A172 (cell line): ENCODE data around the gene ZNRF3. TPM values are rescaled to one million over a fixed set of nuclear protein-coding genes. Genes with fewer than 3 reads are reported as not detected.
A peak's percentile ranks its signal among the peaks of the same experiment; 100 is the strongest.

Experiments
- DNase-seq: peaks from one replicate; pipeline ENCODE4 v3.0.0-alpha.2; 2015; ENCODE audit warnings: low spot score
- total RNA-seq: library from RNA; depleted of rRNA; stranded (reverse); fragments of >200 nt; shearing (Covaris generic); gene quantifications from 2 replicates; pipeline ENCODE4 v1.2.3, GENCODE V29; 2014

ZNRF3 gene
- total RNA-seq, 1 experiment from 2014 or later, result 3.8 TPM

DNA sequence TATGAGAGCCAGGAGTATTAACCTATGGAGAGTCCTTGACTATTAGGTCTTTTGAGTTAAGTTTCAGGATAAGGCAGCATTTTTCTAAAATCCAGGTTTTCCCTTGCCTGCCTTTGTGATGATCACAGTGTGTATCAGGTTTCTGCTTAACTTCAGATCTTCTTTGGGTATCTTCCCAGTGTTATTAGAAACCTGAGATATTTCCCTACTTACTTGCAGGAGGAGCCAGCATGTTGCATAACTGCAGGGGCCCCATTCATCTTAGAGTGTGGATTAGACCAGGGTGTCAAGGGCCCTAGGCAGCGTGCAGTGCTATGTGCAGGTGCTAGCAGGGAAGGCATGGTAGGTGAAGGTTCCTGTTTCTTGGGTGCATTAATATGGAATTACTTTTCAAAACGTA lies 69.5 kb downstream of the ZNRF3 start:
- no peak for DNase-seq

DNA sequence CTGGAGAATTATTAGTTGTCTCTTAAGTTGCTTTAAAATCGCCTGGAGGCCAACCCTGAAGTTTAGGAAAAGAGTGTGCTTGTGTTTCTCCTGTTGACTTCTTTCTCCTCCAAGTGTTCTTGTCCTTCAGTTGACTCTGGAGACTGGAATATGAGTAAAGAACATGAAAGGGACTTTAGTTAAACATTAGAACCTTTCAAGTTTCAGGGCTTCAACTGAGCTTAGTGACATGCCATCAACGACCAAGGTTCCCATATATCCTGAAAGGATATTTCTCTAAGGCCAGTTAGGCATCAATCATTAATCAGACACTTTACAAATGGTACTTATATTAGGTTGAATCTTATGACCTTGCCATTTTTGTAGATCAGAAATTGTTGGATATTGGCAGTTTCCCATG lies 70.0 kb downstream of the ZNRF3 start:
- no peak for DNase-seq

DNA sequence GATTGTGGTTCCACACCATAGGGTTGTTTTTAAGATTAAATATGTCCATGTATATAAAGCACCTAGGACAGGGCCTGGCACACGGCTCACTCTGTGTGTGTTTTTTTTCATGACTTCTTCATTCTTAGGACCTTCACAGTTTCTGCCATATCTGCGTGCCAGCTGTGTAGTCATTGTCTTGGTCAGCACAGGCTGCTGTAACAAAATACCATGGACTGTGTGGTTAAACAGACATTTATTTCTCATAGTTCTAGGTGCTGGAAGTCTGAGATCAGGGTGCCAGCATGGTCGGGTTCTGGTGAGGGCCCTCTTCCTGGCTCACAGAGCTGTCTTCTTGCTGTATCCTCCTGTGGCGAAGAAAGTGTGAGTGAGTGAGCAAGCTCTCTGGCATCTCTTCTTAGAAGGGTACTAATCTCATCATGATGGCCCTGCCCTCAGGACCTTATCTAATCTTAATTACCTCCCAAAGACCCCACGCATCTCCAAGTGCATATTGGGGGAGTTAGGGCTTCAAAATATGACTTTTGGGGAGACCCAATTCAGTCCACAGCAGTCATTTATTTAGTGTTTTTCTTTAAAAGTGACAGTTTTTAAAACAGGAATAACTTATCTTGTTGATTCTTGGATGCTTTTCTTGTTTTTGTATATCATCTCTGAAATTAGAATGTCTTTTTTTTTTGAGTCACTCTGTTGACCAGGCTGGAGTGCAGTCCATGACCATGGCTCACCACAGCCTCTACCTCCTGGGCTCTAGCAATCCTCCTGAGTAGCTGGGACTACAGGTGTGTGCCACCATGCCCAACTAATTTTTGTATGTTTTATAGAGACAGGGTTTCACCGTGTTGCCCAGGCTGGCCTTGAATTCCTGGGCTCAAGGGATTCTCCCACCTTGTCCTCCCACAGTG lies 70.9 kb downstream of the ZNRF3 start:
- no peak for DNase-seq

DNA sequence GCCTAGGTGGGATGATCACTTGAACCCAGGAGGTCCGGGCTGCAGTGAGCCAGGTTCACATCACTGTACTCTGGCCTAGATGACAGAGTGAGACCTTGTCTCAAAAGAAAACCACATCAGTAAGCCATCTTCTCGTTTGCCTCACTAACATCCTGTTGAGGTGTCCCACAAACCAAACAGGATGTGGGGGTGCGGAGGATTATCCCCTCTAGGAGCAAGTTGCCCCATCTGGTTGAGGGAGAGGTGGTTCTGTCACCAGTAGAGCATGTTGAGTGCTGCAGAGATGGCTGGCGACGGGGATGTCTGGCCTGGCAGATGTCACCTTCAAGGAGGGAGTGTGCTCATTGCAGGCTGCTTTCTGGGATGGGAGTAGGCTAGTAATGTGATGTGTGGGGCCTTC lies 72.4 kb downstream of the ZNRF3 start:
- peak; percentile 4 for DNase-seq

DNA sequence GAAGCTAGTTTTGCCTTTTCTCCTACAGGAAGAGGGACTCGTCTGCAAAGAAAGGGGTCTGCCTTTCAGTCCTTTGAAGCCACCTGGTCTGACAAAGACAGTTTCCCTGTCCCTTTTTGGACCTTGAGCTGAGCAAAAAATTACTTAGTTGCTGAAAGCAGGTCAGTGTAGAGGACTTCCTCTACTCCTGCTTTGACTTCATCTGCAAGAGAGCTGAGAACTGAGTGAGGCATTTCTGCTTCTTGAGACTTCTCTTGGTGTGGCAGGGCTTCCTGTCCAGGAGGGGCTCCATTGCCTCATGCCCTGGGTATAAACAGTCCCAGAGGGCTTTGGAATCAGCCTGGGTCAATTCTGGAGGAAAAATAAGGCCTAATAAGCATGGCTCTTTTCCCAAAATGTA lies 73.1 kb downstream of the ZNRF3 start:
- no peak for DNase-seq

DNA sequence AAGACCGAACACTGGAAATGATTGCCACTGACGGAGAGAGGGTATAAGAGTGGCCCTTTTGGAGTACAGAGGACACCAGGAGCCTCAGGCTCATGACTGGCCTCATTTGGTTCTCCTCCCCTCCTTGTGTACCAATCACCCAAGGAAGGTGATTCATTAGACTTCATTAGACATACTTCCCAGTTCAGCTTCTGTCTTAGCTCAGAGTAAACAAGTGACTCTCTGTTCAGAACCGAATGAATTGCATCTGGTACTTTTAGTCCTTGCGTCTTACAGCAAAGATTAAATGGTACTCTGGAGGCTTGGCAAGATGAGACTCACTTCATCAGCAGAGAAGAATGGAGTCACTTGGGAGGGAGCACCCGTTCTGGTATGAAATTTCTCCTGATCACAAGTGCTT lies 75.2 kb downstream of the ZNRF3 start:
- no peak for DNase-seq

DNA sequence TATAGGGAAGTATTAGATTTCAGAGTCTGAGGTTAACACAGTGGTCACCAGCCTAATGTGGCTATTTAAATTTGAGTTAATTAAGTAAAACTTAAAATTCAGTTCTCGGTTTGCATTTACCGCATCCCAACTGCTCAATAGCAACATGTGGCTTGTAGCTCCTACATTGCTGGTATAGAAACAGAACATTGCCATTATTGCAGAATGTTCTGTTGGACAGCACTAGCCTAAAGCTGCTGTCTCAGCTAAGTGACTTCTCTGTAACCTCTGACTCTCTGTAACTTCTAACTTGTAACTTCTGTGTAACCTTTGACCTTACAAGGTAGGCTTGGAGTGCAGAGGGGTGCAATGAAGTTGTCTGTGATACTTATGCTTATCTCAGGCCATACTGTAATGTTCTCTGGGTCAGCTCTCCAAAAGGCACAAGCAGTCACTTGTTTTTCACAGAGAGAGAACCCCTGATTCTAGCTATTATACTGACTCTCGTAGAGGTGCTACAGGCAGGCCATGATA lies 78.7 kb downstream of the ZNRF3 start:
- no peak for DNase-seq

DNA sequence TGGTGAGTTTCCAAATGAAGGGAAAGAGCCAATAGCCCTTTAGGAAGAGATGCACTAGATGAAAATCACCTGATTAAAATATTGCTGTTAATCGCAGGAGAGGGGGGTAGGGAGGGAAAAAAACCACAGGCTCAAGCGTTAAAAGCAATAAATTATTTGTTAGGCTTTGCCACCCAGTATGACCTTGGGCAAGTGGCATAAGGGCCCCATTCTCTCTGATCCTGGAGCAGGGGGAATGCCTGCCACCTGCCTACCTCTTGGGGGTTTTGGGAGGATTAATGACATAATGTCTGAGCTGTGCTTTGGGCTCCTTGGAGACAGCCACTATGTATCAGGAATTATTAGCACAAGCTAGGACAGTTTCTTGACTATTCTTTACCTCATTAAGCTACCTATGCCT lies 80.0 kb downstream of the ZNRF3 start:
- DNase-seq, result no peak

DNA sequence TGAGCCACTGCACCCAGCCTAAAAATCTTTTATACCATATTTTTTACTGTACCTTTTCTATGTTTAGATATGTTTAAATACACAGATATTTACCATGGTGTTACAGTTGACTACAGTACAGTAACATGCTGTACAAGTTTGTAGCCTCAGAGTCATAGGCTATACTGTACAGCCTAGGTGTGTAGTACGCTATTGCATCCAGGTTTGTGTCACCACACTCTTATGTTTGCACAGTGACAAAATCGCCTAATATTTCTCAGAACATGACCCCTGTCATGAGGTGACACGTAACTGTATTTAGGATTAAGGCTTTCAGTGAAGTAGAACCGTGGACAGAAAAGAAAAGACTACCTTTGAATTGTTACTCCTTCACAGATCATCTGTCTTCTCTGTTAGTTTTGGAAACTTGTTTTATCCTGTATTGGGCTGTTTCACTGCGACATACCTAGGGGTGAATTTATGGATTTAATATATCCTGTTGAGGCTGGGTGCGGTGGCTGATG lies 83.8 kb downstream of the ZNRF3 start:
- no peak for DNase-seq

DNA sequence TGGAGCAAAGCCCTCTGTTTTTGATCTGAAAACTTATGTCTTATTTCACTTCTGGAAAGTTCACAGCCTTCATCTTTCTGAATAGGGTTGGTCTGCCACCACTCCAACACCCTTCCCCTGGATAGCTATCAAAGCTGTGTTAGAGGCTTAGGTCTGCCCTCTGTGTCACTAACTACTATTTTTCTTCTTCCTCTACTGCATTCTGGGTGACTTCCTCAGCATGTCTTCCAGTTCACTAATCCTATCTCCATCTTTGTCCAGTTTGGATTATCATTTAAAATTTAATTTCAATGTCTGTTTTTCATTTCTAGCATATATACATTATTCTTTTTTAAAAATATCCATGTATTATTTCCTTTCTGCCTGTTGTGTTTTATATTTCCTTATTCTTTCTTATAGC lies 84.6 kb downstream of the ZNRF3 start:
- DNase-seq, result no peak

DNA sequence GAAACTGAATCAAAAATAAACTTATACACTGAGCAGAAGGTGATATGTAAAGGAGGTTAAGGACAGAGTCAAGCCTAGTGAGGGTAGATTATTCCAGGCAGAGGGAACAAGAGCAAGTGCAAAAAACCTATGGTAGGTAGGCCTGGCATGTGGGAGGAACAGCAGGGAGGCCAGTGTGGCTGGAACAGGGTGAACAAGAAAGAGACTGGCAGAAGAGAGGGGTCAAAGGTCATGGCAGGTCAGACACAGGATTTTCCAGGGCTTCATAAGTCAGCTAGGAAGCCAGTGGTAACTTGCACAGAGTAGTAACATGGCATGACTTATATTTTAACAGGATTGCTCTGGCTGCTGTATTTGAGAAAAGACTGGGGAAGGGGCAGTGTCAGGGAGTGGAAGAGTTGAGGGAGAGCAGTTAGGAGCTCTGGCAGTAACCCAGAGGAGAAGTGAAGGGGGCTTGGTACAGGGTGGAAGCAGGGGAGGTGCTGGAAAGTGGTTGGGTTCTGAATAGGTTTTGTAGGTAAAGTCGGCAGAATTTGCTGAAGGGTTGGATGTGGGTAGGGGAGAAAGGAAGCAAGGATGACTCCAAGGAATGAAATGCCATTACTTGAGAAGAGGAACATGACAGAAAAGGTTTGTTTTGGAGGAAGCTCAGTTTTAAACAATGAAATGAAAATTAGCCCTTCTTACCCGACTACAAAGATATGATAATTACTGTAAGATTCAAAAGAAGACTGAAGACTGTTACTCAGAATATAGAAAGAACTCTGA lies 86.2 kb downstream of the ZNRF3 start:
- no peak for DNase-seq

DNA sequence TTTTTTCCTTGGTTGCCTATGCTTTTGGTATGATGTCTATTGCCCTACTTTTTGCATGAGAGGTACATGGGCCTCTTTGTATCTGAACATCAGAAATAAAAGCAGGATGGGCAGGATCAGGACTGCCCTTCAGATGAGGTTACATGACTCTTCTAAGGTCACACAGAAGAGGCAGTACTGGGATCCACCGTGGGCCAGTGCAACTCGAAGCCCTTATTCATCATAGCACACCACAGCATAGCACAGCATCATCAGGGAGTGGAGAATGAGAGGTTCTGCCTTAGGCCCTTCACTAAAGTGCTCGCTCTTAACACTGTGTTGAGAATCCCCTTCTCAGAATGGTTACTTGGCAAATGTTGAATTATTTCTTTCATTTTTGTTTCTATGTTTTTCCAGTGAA lies 90.0 kb downstream of the ZNRF3 start:
- DNase-seq, result no peak

DNA sequence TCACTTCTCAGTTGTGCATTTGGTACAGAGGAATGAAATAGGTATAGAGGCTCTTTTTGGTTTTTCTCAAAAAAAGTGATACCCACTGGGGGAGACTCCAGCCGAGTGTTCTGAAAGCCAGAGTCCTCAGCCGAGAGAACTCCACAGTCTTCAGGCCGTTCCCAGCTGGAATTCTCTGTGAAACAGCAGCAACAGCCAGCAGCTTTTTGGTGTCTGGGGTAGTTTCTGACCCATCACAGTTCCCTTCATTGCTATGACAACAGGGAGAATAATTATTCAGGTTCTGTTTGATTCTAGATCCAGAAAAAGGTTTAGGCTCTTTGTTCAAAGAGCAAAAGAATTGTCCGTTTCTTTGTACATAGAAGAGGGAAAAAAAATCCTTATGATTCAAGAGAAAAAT lies 93.7 kb downstream of the ZNRF3 start:
- DNase-seq, result no peak

DNA sequence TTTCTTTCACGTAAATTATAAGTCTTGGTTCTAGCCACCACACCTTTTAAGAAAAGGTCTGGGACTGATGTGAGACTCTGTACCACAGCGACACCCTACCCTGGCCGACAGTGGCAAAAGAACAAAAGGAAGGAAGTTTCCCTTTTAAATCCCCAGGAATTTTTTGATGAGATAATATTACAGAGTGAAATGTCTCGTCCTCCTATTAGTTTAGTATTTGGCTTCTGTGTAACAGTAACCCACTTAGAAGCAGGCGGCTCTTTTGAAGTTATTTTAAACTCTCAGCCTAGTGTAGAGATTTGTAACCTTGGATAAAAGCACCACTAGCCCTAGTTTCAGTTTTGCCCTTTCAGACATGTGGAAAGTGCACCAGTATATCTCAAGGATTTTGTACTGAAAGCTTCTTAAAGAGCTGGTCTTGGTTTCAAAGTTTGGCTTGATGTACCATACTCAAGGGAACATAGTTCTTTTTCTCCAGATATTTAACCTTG lies 94.2 kb downstream of the ZNRF3 start:
- peak; percentile 8 for DNase-seq

DNA sequence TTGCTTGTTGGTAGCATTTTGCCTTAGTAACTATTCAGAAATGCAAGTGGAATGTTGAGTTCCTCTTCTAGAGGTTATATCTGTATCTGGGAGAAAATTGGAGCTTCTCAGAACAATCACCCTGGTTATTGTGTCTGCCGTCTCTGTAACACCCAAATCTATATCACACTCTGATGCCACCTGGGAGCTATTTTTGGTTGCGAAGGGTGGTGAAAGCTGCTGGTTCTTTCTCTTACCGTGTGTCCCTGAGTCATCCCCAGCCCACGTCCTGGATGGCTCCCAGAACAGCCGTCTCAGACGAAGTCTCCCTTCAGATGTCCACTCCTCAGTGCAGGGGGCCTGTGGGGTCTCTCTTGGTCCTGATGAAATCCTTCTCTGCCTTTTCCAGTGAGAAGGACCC lies 94.8 kb downstream of the ZNRF3 start:
- peak; percentile 46 for DNase-seq

DNA sequence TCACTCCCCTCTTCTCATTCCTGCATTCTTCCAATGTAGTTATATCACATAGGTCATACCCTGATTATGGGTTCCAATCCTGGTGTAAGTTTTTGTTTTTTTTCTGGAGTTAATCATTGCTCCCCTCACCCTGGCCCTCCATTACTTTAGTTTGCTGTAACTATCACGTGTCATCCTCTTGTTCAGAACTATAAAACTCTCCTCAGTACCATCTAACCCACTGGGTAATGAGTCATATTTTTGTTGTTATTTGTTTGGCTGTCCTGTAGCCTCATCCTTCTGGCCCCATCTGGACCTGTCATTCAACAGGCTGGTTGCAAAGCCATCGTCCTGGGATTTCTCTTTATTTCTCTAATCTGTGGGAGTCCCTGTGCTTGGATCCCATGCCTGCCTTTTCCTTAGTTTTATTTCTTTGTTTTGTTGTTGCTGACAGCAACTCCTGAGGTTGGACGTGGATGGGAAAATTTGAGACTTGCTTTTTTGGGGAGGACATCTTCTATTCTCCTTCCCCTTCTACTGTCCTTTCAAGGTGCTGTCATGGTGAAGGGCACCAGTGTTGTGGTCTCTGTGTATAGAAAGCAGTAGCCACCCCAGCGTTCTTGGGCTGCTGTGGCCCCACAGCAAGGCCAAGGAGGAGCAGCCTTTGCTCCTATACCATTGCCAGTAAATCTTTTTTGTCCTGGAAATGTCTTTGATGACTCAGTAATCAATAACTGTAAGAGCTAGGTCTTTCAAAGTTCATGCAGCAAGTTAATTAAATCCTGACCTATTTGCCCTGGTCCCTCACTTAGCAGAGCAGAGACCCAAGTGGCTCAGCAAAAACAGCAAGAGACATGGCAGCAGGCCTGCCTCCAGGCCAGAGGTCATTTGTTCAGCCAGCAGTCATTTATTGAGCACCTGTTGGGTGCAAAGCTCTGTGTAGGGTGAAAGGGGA lies 95.8 kb downstream of the ZNRF3 start:
- DNase-seq, result peak; percentile 2

DNA sequence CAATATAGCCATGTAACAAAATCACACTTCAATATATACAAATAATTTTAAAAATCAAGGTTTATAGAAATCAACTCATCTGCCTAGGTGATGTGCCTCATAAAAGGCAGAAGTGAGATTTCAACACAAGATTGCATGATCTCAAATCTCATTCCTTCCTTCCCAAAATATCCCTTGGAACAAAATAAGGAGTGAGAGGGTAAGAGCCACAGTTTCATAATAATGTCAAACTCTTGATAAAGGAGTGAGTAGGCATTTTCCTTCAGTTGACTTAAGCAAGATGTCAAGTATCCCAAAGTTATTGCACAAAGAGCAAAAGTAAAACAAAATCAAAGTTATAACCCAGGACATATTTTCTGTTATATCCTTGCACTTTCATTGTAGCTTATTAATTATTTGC lies 97.0 kb downstream of the ZNRF3 start:
- DNase-seq, result no peak

DNA sequence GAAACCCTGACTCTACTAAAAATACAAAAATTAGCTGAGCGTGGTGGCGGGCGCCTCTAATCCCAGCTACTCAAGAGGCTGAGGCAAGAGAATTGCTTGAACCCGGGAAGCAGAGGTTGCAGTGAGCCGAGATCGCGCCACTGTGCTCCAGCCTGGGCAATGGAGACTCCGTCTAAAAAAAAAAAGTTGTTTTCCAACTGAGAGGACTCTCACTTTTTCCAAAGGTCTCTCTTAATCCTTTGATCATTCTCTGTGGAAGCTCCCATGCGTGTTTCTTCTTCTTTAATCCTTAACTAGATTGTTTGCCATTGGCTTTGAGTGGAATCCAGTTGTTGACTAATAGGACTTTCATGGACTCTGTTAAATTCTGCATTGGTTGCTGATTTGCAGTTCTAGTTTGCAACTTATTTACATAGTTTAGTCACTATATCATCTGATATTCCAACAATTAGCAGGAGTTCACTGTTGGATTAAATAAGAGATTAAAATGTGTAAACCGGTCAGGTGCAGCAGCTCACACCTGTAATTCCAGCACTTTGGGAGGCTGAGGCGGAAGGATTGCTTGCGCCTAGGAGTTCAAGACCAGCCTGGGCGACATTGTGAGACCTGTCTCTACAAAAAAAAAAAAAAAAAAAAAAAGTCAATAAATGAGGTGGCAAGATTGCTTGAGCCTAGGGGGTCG lies 98.6 kb downstream of the ZNRF3 start:
- DNase-seq, result no peak

DNA sequence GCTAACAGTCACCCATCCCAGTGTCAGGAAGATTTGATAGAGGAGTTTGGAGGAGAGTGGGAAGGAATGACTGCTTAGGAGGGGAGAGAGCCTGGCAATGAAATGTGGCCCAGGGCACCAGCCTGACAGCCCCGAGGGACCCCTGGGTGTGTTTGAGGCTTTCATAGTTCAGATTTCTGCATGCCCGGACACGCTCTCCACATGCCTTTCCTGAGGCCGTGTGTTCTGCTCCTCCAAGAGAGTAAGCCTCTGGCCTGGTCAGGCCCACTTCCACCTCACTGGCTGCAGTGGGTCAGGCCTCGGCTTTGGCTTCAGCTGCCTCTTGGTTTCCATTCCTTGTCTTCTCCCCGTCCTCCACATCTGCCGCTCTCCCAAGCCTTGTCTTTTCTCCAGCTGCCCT lies 99.8 kb downstream of the ZNRF3 start:
- no peak for DNase-seq

DNA sequence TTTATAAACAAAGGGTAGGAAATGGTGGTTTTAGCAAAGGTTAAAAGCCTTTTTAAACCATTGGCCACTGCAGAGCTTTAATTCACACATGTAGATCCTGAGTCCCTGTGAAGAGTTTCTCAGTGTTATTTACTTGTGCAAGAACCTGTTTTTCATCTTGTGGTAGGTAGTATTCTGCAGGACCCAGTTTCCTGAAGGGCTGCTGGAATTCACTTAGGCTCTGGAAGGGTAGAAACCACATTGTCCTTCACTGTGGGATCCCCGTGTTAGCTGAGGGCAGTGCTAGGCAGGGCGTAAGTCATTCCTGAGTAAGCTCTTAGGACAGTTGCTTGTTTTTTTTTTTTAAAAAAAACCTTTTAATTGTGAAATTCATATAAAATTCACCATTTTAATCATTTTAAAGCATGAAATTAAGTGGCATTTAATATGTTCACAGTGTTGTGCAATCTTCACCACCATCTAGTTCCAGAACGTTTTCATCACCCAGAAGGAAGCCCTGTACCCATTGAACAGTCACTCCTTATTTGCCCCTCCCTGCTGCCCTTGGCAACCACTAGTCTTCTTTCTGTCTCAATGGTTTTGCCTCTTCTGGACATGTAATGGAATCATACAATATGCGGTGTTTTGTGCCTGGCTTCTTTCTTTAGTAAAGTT lies 100.5 kb downstream of the ZNRF3 start:
- no peak for DNase-seq
